Vagina (tissue), 2 donors: ENCODE results near the gene NCR2. TPM values are rescaled to one million over a fixed set of nuclear protein-coding genes. Genes with fewer than 3 reads are reported as not detected.
A peak's percentile ranks its signal among the peaks of the same experiment; 100 is the strongest.

ENCODE experiments used
- DNase-seq, 2 donors: peaks; one replicate each; pipeline ENCODE4 v3.0.0-alpha.2; 2017; ENCODE audit errors: extremely low spot score in 2 of 2
- H3K27ac ChIP-seq: fragments of 200-600 bp; sonication (generic); one replicate; pipeline ENCODE4 v1.5.1; 2019
- H3K27me3 ChIP-seq: fragments of 200-600 bp; sonication (generic); one replicate; pipeline ENCODE4 v1.5.1; 2019
- H3K36me3 ChIP-seq, 2 donors: fragments of 200-600 bp; sonication (generic); one replicate each; pipeline ENCODE4 v1.5.1; 2017 to 2019
- H3K4me1 ChIP-seq: fragments of 200-600 bp; sonication (generic); one replicate; pipeline ENCODE4 v1.5.1; 2019
- H3K4me3 ChIP-seq, 2 donors: fragments of 200-600 bp; sonication (generic); 1 replicate in 1 of 2; 2 replicates in 1 of 2; pipeline ENCODE4 v1.5.1; 2016 to 2019
- H3K9me3 ChIP-seq: fragments of 200-600 bp; sonication (generic); one replicate; pipeline ENCODE4 v1.5.1; 2019
- POLR2A ChIP-seq, 2 donors: fragments of 450-650 bp; IDR thresholded peaks; one replicate each; pipeline ENCODE4 v1.6.1; 2017; ENCODE audit warnings: antibody characterized with exemption in 2 of 2, mild to moderate bottlenecking in 2 of 2, moderate library complexity in 2 of 2
- POLR2AphosphoS5 ChIP-seq, 2 donors: sonication (generic); formaldehyde crosslinking; IDR thresholded peaks; one replicate each; pipeline ENCODE4 v1.9.0; 2017; ENCODE audit warnings: antibody characterized with exemption in 2 of 2, mild to moderate bottlenecking in 2 of 2, low read depth in 1 of 2; ENCODE audit not compliant: insufficient read depth in 1 of 2
- intact Hi-C: fragments of 100-400 bp; cut with DNase I; formaldehyde crosslinking; loops from one replicate; pipeline ENCODE4 v1.15.1; 2023
- total RNA-seq: library from RNA; depleted of rRNA; stranded (reverse); fragments of >200 nt; gene quantifications from one replicate; pipeline ENCODE4 v1.2.3, GENCODE V29; 2016
- TF ChIP-seq, protein P1 (sequence below), 3 experiments: fragments of 450-650 bp in 2 of 3; fragments of 200-600 bp in 1 of 3; sonication (generic) in 1 of 3; IDR thresholded peaks; one replicate each; pipeline ENCODE4 v1.5.1; 2017 to 2019; ENCODE audit warnings: antibody characterized with exemption in 3 of 3, mild to moderate bottlenecking in 2 of 3, moderate library complexity in 2 of 3

Gene NCR2
- total RNA-seq, 1 donor from 2014 or later = not detected

DNA sequence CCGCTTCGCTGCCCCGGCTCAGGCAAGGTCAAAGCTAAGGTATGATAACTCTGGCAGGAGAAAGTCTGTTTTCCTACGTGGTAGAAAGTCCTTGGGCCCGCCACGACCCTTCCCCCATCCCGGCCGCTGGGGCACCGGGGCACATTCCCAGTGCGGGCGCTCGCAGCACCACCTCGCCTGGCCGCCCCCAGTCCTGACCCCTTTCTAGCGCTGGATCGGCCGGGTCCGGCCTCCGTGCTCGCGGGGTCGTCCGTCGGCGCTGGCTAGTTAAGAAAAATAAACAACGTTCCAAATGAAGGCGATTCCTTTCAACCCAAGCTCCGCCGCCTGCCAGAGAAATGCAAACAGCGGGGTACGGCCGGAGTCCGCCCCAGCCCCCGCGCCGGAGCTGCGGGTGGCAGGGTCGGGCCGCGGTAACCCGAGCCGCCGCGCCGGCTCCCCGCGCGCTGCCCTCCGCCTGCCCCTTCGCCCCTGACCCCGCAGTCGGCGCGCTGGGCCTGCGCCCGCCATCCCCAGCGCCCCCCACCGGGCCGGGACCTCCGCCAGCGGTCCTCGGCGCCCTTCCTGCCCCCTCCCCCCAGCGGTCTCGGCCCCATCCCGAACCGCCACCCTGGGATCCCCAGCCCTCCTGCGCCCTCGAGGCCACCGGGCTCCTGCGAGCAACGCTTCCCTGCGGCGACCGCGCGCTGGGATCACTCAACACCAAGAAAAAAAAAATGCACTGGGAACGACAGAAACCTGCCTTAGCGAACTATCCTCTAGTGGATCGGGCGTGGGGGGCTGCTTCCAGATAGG lies 37.6 kb downstream of the NCR2 start:
- no peaks in the 10 kb centered on the region for H3K9me3 ChIP-seq
- peak overlapping the region in 1 of 2 donors; percentile 24 for H3K4me3 ChIP-seq
- intact Hi-C loops = loop anchor here (10.0 kb wide), 1 partner anchor 82 kb away; no protein-coding TSS in a partner anchor
- H3K27ac ChIP-seq = no peak overlapping the region
- H3K36me3 ChIP-seq = no peaks in the 10 kb centered on the region
- no peak for DNase-seq
- peaks cover 47% of the 10 kb centered on the region for H3K4me1 ChIP-seq
- TF ChIP-seq, protein P1, sequence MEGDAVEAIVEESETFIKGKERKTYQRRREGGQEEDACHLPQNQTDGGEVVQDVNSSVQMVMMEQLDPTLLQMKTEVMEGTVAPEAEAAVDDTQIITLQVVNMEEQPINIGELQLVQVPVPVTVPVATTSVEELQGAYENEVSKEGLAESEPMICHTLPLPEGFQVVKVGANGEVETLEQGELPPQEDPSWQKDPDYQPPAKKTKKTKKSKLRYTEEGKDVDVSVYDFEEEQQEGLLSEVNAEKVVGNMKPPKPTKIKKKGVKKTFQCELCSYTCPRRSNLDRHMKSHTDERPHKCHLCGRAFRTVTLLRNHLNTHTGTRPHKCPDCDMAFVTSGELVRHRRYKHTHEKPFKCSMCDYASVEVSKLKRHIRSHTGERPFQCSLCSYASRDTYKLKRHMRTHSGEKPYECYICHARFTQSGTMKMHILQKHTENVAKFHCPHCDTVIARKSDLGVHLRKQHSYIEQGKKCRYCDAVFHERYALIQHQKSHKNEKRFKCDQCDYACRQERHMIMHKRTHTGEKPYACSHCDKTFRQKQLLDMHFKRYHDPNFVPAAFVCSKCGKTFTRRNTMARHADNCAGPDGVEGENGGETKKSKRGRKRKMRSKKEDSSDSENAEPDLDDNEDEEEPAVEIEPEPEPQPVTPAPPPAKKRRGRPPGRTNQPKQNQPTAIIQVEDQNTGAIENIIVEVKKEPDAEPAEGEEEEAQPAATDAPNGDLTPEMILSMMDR (IDR thresholded peaks at IDR 0.05) = no peak
- TF ChIP-seq POLR2AphosphoS5 (IDR thresholded peaks at IDR 0.05; ENCODE audit: insufficient read depth in 1 of 2, low read depth in 1 of 2) (no peak), POLR2A (IDR thresholded peaks at IDR 0.05) (no peak)
- H3K27me3 ChIP-seq = peaks cover 10% of the 10 kb centered on the region

DNA sequence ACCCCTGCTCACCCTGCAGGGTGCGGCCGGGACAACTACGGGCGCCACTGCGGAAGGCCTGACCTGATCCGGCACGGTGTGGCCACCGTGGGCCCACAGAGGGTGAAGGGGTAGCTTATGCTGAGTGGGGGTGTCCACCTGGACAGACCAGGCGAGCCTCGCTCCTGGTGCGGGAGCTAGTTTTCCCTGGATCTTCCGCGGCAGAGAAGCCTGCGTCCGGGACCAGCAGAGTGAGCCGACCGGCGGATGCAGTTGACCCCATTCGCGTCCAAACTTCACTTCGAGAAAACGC lies 38.2 kb downstream of the NCR2 start:
- Histone ChIP-seq H3K36me3 (no peaks in the 10 kb centered on the region), H3K27ac (no peak overlapping the region), H3K9me3 (no peaks in the 10 kb centered on the region), H3K4me1 (peaks cover 47% of the 10 kb centered on the region), H3K27me3 (peaks cover 10% of the 10 kb centered on the region), H3K4me3 (no peak overlapping the region)
- intact Hi-C loops = loop anchor here (10.0 kb wide), 1 partner anchor 81 kb away; no protein-coding TSS in a partner anchor
- TF ChIP-seq POLR2AphosphoS5 (IDR thresholded peaks at IDR 0.05; ENCODE audit: insufficient read depth in 1 of 2, low read depth in 1 of 2) (no peak), POLR2A (IDR thresholded peaks at IDR 0.05) (no peak)
- TF ChIP-seq, protein P1 (IDR thresholded peaks at IDR 0.05) = no peak
- no peak for DNase-seq

DNA sequence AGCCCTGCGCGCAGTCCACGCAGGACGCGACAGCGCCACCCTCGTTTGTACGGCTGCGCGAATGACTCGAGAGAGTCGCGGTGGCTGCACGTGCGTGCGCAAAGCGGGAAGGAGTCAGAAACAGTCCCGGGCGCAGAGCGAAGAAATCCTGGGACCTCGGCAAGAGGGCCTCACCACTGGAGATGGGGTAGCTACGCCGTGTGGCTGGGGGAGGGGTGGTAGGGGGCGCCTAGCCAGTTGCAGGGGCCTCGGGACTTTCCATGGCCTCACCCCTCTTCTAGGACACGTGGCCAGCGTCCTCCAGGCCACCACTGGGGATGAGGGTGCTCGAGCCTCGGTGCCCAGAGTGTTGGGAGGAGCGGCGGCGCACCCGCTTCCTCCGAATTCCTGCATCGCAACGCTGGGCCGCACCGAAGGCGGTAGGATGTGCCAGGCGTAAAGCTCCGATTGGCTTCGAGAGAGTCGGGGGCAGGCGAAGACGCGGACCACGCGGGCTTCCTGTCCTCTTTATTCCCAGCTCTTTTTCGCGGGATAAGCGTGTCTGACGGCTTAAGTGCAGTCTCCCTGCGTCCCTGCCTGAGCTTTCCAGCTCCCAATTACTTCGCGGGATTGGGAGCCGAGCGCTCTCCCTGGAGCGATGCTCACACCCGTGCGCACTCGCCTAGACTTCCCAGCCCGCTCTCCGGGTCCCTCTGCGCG lies 38.7 kb downstream of the NCR2 start:
- Histone ChIP-seq H3K27ac (no peak overlapping the region), H3K27me3 (peaks cover 10% of the 10 kb centered on the region), H3K36me3 (no peaks in the 10 kb centered on the region), H3K9me3 (no peaks in the 10 kb centered on the region), H3K4me3 (no peak overlapping the region), H3K4me1 (peaks cover 45% of the 10 kb centered on the region)
- TF ChIP-seq POLR2A (IDR thresholded peaks at IDR 0.05) = no peak
- TF ChIP-seq, protein P1 (IDR thresholded peaks at IDR 0.05) = no peak
- no peak for TF ChIP-seq POLR2AphosphoS5 (IDR thresholded peaks at IDR 0.05; ENCODE audit: insufficient read depth in 1 of 2, low read depth in 1 of 2)
- DNase-seq = no peak
- intact Hi-C loops = loop anchor here (10.0 kb wide), 1 partner anchor 81 kb away; no protein-coding TSS in a partner anchor

DNA sequence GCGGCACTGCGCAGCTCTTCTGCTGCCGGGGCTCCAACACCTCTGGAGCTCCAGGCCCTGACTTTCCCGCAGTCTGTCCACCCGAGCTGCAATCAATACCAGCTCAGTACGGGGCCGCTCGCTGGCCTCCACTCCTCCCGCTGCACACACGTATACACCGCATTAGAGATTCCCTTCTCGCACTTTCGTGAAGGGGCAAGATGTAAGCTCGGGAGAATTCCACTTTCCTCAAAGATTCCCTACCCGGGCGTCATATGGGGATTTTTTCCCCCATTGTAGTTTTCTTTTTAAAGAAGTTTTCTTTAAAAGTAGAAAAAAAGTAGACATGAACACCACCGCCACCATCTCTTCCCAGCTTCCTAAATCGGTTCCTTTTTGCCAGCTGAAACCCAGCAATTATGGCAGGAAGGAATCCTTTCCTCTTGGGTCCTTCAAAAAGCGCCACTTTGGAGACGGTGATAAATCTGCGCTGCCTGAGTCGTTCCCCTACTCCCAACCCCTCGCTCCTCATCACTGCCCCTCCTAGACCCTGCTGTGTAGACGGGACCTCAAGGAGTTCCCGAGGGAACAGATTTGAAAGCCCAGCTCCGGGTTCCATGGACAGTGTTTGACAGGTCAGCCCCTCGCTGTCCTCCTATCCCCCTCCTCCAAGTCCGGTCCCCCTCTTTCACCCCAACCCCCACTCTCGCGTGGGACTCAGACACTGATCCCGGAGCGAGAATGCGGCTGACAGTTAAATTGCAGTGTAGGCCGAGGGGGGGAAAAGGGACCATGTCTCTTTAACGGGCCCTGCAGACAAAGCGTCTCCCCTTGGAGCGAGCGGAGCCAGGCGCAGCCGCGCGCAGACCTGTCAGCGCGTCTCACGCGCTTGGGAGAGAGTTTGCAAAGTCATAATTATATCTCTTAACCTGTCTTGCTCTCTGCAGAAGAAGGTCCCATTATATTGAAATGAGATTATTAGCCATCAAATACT lies 39.5 kb downstream of the NCR2 start:
- H3K4me1 ChIP-seq = peaks cover 42% of the 10 kb centered on the region
- peaks cover 10% of the 10 kb centered on the region for H3K27me3 ChIP-seq
- DNase-seq = no peak
- H3K36me3 ChIP-seq = no peaks in the 10 kb centered on the region
- intact Hi-C loops = loop anchor here (10.0 kb wide), 1 partner anchor 80 kb away; no protein-coding TSS in a partner anchor
- H3K9me3 ChIP-seq = no peaks in the 10 kb centered on the region
- H3K27ac ChIP-seq = no peak overlapping the region
- no peak overlapping the region for H3K4me3 ChIP-seq
- no peak for TF ChIP-seq POLR2A (IDR thresholded peaks at IDR 0.05)
- TF ChIP-seq, protein P1 (IDR thresholded peaks at IDR 0.05) = no peak
